Brain microvascular endothelial cell (primary cell): ENCODE data around the gene FADS1.

Experiments
- DNase-seq: peaks from one replicate; pipeline ENCODE4 v3.0.0-alpha.2; 2020
- H3K27ac ChIP-seq: fragments of 250-450 bp; sonication (Bioruptor Pico); 2 replicates; pipeline ENCODE4 v1.5.1; 2020; ENCODE audit warnings: mild to moderate bottlenecking, moderate library complexity
- H3K27me3 ChIP-seq: fragments of 250-450 bp; sonication (Bioruptor Pico); replicated peaks from 2 replicates; pipeline ENCODE4 v1.5.1; 2020; ENCODE audit warnings: mild to moderate bottlenecking
- H3K36me3 ChIP-seq: fragments of 250-450 bp; sonication (Bioruptor Pico); replicated peaks from 2 replicates; pipeline ENCODE4 v1.5.1; 2020; ENCODE audit warnings: mild to moderate bottlenecking
- H3K4me3 ChIP-seq: 2 replicates; pipeline ENCODE4 v1.5.1; 2011; ENCODE audit warnings: low read depth, mild to moderate bottlenecking, control low read depth, low read length, moderate library complexity
- CTCF ChIP-seq: IDR thresholded peaks from 2 replicates; pipeline ENCODE4 v1.5.1; 2011; ENCODE audit warnings: low read depth, mild to moderate bottlenecking, moderate library complexity, low read length, control low read depth, inconsistent platforms; ENCODE audit errors: missing control alignments
- in situ Hi-C: cut with HindIII; loops from 2 replicates; pipeline ENCODE4 v1.10.0; 2017; ENCODE audit warnings: low sequenced_read_pairs, low pct_ligation_motif_present

The FADS1 gene

GRCh38 chr11:61752925-61753521 is 63.8 kb downstream of the FADS1 start:
- no peaks in the 10 kb centered on the region for H3K27me3 ChIP-seq

DNA sequence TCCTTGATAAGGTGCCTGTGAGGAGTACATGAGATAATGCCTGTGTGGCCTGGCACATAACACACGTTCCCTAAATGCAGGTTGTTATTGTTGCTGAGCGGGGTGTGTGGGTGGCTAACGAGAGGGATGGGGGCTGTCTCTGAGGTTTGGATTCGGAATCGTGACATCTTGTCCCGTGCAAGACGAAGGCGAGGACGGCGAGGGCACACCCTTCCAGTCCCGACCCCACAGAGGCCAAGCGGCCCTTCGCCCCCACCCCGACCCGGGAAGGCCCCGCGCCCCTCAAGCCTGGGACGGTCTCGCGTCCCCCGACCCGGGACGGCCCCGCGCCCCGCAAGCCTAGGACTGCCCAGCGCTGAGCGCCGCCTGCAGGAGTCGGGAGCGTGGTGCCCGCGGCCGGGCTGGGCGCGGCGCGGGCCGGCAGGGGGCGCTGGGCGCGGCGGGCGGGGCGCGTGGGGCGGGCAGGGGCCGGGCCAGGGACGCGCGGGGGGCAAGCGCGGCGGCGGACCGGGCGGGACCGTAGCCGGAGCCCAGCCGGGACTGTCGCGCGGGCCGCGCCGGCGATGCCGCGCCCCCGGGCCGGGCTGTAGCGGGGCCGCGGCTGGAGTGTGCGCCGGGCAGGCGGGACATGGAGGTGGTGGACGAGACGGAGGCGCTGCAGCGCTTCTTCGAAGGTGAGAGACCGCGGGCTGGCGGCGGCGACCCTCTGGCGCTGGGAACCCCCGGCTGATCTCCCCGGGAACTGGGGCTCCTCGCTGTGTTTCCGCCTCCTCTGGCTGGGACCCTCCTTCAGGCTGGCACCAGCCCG is 64.5 kb downstream of the FADS1 start, which contains the start of gene MYRF:
Gene MYRF (plus strand): TSS at position 520 of the 808 bp plus-strand sequence. CDS start 109 bp downstream, at position 629.
- Histone ChIP-seq H3K27ac (no peak within 1 kb of the TSS), H3K4me3 (peak within 1 kb of the TSS; percentile 67), H3K36me3 (no peaks in the 10 kb centered on the region), H3K27me3 (no peaks in the 10 kb centered on the region)
- in situ Hi-C loops: no loop called here
- no peak for DNase-seq
- peak; percentile 46 for TF ChIP-seq CTCF

More at GRCh38 chr11:61752925-61753521, 63.8 kb downstream of the FADS1 start:
- no peak overlapping the region for H3K27ac ChIP-seq
- no peak for TF ChIP-seq CTCF
- in situ Hi-C loops: no loop called here
- H3K36me3 ChIP-seq: no peaks in the 10 kb centered on the region
- DNase-seq: no peak
- peak overlapping the region; percentile 67 for H3K4me3 ChIP-seq

- in situ Hi-C loops: no loop called here
- Histone ChIP-seq H3K36me3 (no peaks in the 10 kb centered on the region), H3K4me3 (no peak overlapping the region), H3K27me3 (no peaks in the 10 kb centered on the region), H3K27ac (no peak overlapping the region)
- no peak for TF ChIP-seq CTCF
- no peak for DNase-seq
Observed at GRCh38 chr11:61751384-61751783, 65.4 kb downstream of the FADS1 start.

DNA sequence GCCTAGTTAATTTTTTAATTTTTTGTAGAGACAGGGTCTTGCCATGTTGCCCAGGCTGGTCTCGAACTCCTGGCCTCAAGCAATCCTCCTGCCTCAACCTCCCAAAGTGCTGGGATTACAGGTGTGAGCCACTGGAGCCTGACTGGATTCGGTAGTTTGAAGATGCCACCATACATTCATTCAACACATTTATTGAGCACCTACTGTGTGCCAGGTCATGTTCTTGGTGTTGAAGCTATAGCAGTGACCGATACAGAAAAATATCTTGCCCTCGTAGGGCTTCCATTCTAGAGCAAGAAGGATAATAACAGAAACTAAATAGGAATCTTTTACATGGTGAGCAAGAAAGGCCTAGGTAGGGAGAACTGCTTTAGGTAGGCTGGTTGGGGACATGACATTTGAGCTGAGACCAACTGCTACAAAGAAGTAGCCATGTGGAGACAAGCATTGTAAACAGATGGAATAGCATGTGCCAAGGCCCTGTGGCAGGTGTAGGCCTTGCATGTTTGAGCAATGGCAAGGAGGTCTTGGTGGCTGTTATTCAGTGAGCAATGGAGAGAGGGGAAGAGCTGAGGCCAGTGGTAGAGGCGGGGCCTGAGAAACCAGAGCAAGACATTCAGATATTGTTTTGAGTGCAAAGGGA is 66.1 kb downstream of the FADS1 start:
- no peak for TF ChIP-seq CTCF
- Histone ChIP-seq H3K4me3 (no peak overlapping the region), H3K27ac (no peak overlapping the region), H3K27me3 (no peaks in the 10 kb centered on the region), H3K36me3 (no peaks in the 10 kb centered on the region)
- in situ Hi-C loops: no loop called here
- DNase-seq: no peak
